H9 (cell line): ENCODE measurements around the gene MROH7. TPM values are rescaled to one million over a fixed set of nuclear protein-coding genes. Genes with fewer than 3 reads are reported as not detected.

Experiments
- DNase-seq: peaks from one replicate; pipeline ENCODE4 v3.0.0-alpha.2; 2017
- H2AFZ ChIP-seq: one replicate; pipeline ENCODE4 v1.6.1; 2013; ENCODE audit warnings: mild to moderate bottlenecking, low read length, control low read depth, moderate library complexity
- H2AK5ac ChIP-seq: 2 replicates; pipeline ENCODE4 v1.6.1; 2013; ENCODE audit warnings: low read length, control low read depth, mixed read lengths; ENCODE audit not compliant: insufficient read length
- H2BK120ac ChIP-seq: one replicate; pipeline ENCODE4 v1.6.1; 2013; ENCODE audit warnings: low read depth, mild to moderate bottlenecking, low read length, control low read depth, inconsistent platforms; ENCODE audit not compliant: poor library complexity, severe bottlenecking
- H2BK12ac ChIP-seq: 2 replicates; pipeline ENCODE4 v1.6.1; 2013; ENCODE audit warnings: low read length, control low read depth, mixed read lengths, low read depth; ENCODE audit not compliant: insufficient read length
- H2BK15ac ChIP-seq: 2 replicates; pipeline ENCODE4 v1.6.1; 2013; ENCODE audit warnings: low read depth, low read length, control low read depth
- H2BK20ac ChIP-seq: one replicate; pipeline ENCODE4 v1.6.1; 2013; ENCODE audit warnings: low read depth, mild to moderate bottlenecking, low read length, control low read depth, inconsistent platforms; ENCODE audit not compliant: poor library complexity, severe bottlenecking
- H2BK5ac ChIP-seq: 2 replicates; pipeline ENCODE4 v1.6.1; 2013; ENCODE audit warnings: low read length, control low read depth, mixed read lengths; ENCODE audit not compliant: insufficient read length
- H3K14ac ChIP-seq: 2 replicates; pipeline ENCODE4 v1.6.1; 2013; ENCODE audit warnings: low read length, control low read depth; ENCODE audit not compliant: insufficient read depth
- H3K18ac ChIP-seq: 2 replicates; pipeline ENCODE4 v1.6.1; 2013; ENCODE audit warnings: low read depth, mild to moderate bottlenecking, mixed read lengths, low read length, control low read depth; ENCODE audit not compliant: insufficient read length
- H3K23ac ChIP-seq: 2 replicates; pipeline ENCODE4 v1.6.1; 2013; ENCODE audit warnings: low read length, control low read depth, mixed read lengths, low read depth; ENCODE audit not compliant: insufficient read length
- H3K23me2 ChIP-seq: 2 replicates; pipeline ENCODE4 v1.6.1; 2013; ENCODE audit warnings: low read depth, mild to moderate bottlenecking, mixed read lengths, low read length, control low read depth; ENCODE audit not compliant: insufficient read length, poor library complexity, severe bottlenecking
- H3K27ac ChIP-seq: 2 replicates; pipeline ENCODE4 v1.5.1; 2013; ENCODE audit warnings: low read length, control low read depth, mixed read lengths, low read depth; ENCODE audit not compliant: insufficient read length
- H3K27me3 ChIP-seq: 2 replicates; pipeline ENCODE4 v1.6.1; 2013; ENCODE audit warnings: low read length, control low read depth, inconsistent platforms; ENCODE audit not compliant: insufficient read depth
- H3K4ac ChIP-seq: 2 replicates; pipeline ENCODE4 v1.6.1; 2013; ENCODE audit warnings: low read depth, mild to moderate bottlenecking, control low read depth, inconsistent platforms, low read length, moderate library complexity
- H3K4me1 ChIP-seq: 2 replicates; pipeline ENCODE4 v1.6.1; 2013; ENCODE audit warnings: low read length, control low read depth, inconsistent platforms; ENCODE audit not compliant: insufficient read depth
- H3K4me2 ChIP-seq: 2 replicates; pipeline ENCODE4 v1.6.1; 2013; ENCODE audit warnings: low read length, control low read depth, mixed read lengths; ENCODE audit not compliant: insufficient read length, insufficient read depth
- H3K56ac ChIP-seq: 2 replicates; pipeline ENCODE4 v1.6.1; 2013; ENCODE audit warnings: low read depth, mild to moderate bottlenecking, mixed read lengths, low read length, control low read depth; ENCODE audit not compliant: insufficient read length
- H3K79me1 ChIP-seq: 2 replicates; pipeline ENCODE4 v1.6.1; 2013; ENCODE audit warnings: low read depth, mild to moderate bottlenecking, moderate library complexity, low read length, control low read depth, inconsistent platforms; ENCODE audit not compliant: insufficient read depth, poor library complexity, severe bottlenecking
- H3K79me2 ChIP-seq: 2 replicates; pipeline ENCODE4 v1.6.1; 2013; ENCODE audit warnings: low read length, control low read depth, inconsistent platforms; ENCODE audit not compliant: insufficient read depth
- H3K9ac ChIP-seq: 2 replicates; pipeline ENCODE4 v1.6.1; 2013; ENCODE audit warnings: low read length, control low read depth, mixed read lengths; ENCODE audit not compliant: insufficient read length; ENCODE audit errors: extremely low read depth
- H3K9me3 ChIP-seq: one replicate; pipeline ENCODE4 v1.6.1; 2013; ENCODE audit warnings: low read depth, low read length, inconsistent platforms; ENCODE audit not compliant: control insufficient read depth
- H3T11ph ChIP-seq: one replicate; pipeline ENCODE4 v1.6.1; 2013; ENCODE audit warnings: mild to moderate bottlenecking, low read length, control low read depth, inconsistent platforms
- H4K20me1 ChIP-seq: one replicate; pipeline ENCODE4 v1.6.1; 2013; ENCODE audit not compliant: control insufficient read depth, insufficient read length, insufficient read depth
- H4K5ac ChIP-seq: 2 replicates; pipeline ENCODE4 v1.6.1; 2013; ENCODE audit warnings: low read depth, mild to moderate bottlenecking, mixed read lengths, low read length, control low read depth; ENCODE audit not compliant: insufficient read length
- H4K8ac ChIP-seq: replicated peaks from 2 replicates; pipeline ENCODE4 v1.6.1; 2013; ENCODE audit warnings: low read length, control low read depth, mixed read lengths, low read depth; ENCODE audit not compliant: insufficient read length
- H4K91ac ChIP-seq: 2 replicates; pipeline ENCODE4 v1.6.1; 2013; ENCODE audit warnings: low read depth, mild to moderate bottlenecking, moderate library complexity, mixed read lengths, low read length, control low read depth; ENCODE audit not compliant: insufficient read length
- H3K27ac Mint-ChIP-seq, 3 experiments: 2 replicates in 2 of 3; 3 replicates in 1 of 3; pipeline ENCODE4 v1.8.0; 2020 to 2021; ENCODE audit warnings: mixed read lengths in 3 of 3, mild to moderate bottlenecking in 1 of 3, moderate library complexity in 1 of 3
- H3K27me3 Mint-ChIP-seq: 2 replicates; pipeline ENCODE4 v1.8.0; 2021; ENCODE audit warnings: low read depth, mild to moderate bottlenecking, moderate library complexity, mixed read lengths
- H3K36me3 Mint-ChIP-seq, 3 experiments: 2 replicates in 2 of 3; 3 replicates in 1 of 3; pipeline ENCODE4 v1.8.0; 2020 to 2021; ENCODE audit warnings: low read depth in 3 of 3, mixed read lengths in 3 of 3; ENCODE audit not compliant: insufficient read depth in 1 of 3
- H3K4me1 Mint-ChIP-seq, 2 experiments: 2 replicates each; pipeline ENCODE4 v1.8.0; 2020; ENCODE audit warnings: mixed read lengths in 2 of 2
- H3K4me3 Mint-ChIP-seq, 2 experiments: 2 replicates in 1 of 2; 3 replicates in 1 of 2; pipeline ENCODE4 v1.8.0; 2020 to 2021; ENCODE audit warnings: mild to moderate bottlenecking in 2 of 2, mixed read lengths in 2 of 2, moderate library complexity in 1 of 2
- H3K9me3 Mint-ChIP-seq, 2 experiments: 2 replicates in 1 of 2; 3 replicates in 1 of 2; pipeline ENCODE4 v1.8.0; 2020; ENCODE audit warnings: mild to moderate bottlenecking in 2 of 2, mixed read lengths in 2 of 2, moderate library complexity in 1 of 2
- CTCF ChIP-seq: fragments of 200-600 bp; sonication (generic); conservative IDR thresholded peaks from 3 replicates; pipeline ENCODE4 v1.8.0; 2021; ENCODE audit warnings: antibody characterized with exemption, mild to moderate bottlenecking
- WGBS: extraction: QIAGEN DNeasy Blood & Tissue Kit; methylation state at CpG from one replicate; pipeline ENCODE4 v1.1.7; 2013; ENCODE audit warnings: missing lambda C conversion rate, low lambda C conversion rate, mixed read lengths; ENCODE audit not compliant: insufficient read length; ENCODE audit errors: extremely low coverage; 5-methylcytosine and 5-hydroxymethylcytosine counted together
- total RNA-seq: library from RNA; stranded (reverse); gene quantifications from 2 replicates; pipeline ENCODE4 v1.2.1, GENCODE V29; 2021

MROH7 gene
- total RNA-seq, 1 experiment from 2014 or later, result 0.09 TPM

GRCh38 chr1:54596756-54597155 lies 44.8 kb upstream of the MROH7 start:
- Histone ChIP-seq H3K9me3 (no peaks in the 10 kb centered on the region), H3K9ac (no peak overlapping the region), H3K4ac (no peak overlapping the region), H3K4me2 (no peak overlapping the region), H2BK15ac (no peak overlapping the region), H2AFZ (no peak overlapping the region), H2AK5ac (no peak overlapping the region), H3K79me1 (no peaks in the 10 kb centered on the region), H3K56ac (no peak overlapping the region), H3T11ph (no peak overlapping the region), H4K5ac (no peak overlapping the region), H3K14ac (no peak overlapping the region), H3K4me1 (no peaks in the 10 kb centered on the region; the same call in 1 of the 2 replicates), H3K27me3 (no peaks in the 10 kb centered on the region), H4K91ac (no peak overlapping the region), H4K8ac (no peak overlapping the region), H3K18ac (no peak overlapping the region), H2BK20ac (no peak overlapping the region), H3K23ac (no peak overlapping the region), H3K27ac (no peak overlapping the region), H2BK12ac (no peak overlapping the region), H2BK5ac (no peak overlapping the region), H3K23me2 (no peaks in the 10 kb centered on the region), H2BK120ac (no peak overlapping the region), H3K79me2 (no peaks in the 10 kb centered on the region), H4K20me1 (no peaks in the 10 kb centered on the region)
- H3K4me1 Mint-ChIP-seq, result peaks cover 8 to 16% of the 10 kb centered on the region in 2 experiments
- H3K27ac Mint-ChIP-seq, result no peak overlapping the region
- no CpG with 5 or more reads among the region's 3 CpGs for WGBS
- no peaks in the 10 kb centered on the region; a peak in 1 of 5 replicates for H3K9me3 Mint-ChIP-seq
- H3K4me3 Mint-ChIP-seq, result no peak overlapping the region
- H3K27me3 Mint-ChIP-seq, result no peaks in the 10 kb centered on the region
- TF ChIP-seq CTCF, result no peak
- no peak for DNase-seq
- H3K36me3 Mint-ChIP-seq, result peaks cover 0 to 3% (median 0%) of the 10 kb centered on the region in 3 experiments; a peak in 1 of 7 replicates
